Aorta (tissue), 5 donors: ENCODE results near the gene MINDY4. TPM values are rescaled to one million over a fixed set of nuclear protein-coding genes. Genes with fewer than 3 reads are reported as not detected.
A peak's percentile ranks its signal among the peaks of the same experiment; 100 is the strongest.
"Not testable (repeated sequence)": the region's sequence is repeated elsewhere in the genome, so short reads cannot be mapped to it uniquely, and the experiment has no call there.

Experiments
- ATAC-seq: fragments of 200-7000 bp; cut with Tn5 transposase; one replicate; pipeline ENCODE4 v1.9.1; 2022; ENCODE audit warnings: moderate library complexity; ENCODE audit not compliant: low FRiP score
- DNase-seq, 2 donors: peaks; one replicate each; pipeline ENCODE4 v3.0.0-alpha.2; 2020
- H3K27ac ChIP-seq, 2 donors: one replicate each; pipeline ENCODE4 v1.5.1; 2013; ENCODE audit warnings: low read length in 2 of 2, mild to moderate bottlenecking in 2 of 2, moderate library complexity in 2 of 2, control low read depth in 1 of 2, inconsistent platforms in 1 of 2, low read depth in 1 of 2
- H3K27me3 ChIP-seq, 2 donors: one replicate each; pipeline ENCODE4 v1.6.1; 2013; ENCODE audit warnings: control low read depth in 1 of 2, low read length in 1 of 2, mild to moderate bottlenecking in 1 of 2, moderate library complexity in 1 of 2; ENCODE audit not compliant: insufficient read depth in 2 of 2, control insufficient read depth in 1 of 2
- H3K36me3 ChIP-seq, 2 donors: one replicate each; pipeline ENCODE4 v1.6.1; 2013; ENCODE audit warnings: control low read depth in 1 of 2, low read length in 1 of 2, mild to moderate bottlenecking in 1 of 2; ENCODE audit not compliant: insufficient read depth in 2 of 2, control insufficient read depth in 1 of 2
- H3K4me1 ChIP-seq, 2 donors: one replicate each; pipeline ENCODE4 v1.6.1; 2013; ENCODE audit warnings: low read length in 2 of 2, control low read depth in 1 of 2, mild to moderate bottlenecking in 1 of 2, moderate library complexity in 1 of 2; ENCODE audit not compliant: insufficient read depth in 2 of 2, control insufficient read depth in 1 of 2
- H3K4me3 ChIP-seq, 2 donors: one replicate each; pipeline ENCODE4 v1.5.1; 2013; ENCODE audit warnings: low read length in 2 of 2, control low read depth in 1 of 2, mild to moderate bottlenecking in 1 of 2
- H3K9me3 ChIP-seq: one replicate; pipeline ENCODE4 v1.6.1; 2013; ENCODE audit warnings: mild to moderate bottlenecking, low read length; ENCODE audit not compliant: control insufficient read depth
- WGBS, 2 donors: extraction: QIAGEN DNeasy Blood & Tissue Kit; methylation state at CpG; one replicate each; pipeline ENCODE4 v1.1.7; 2013; 5-methylcytosine and 5-hydroxymethylcytosine counted together
- intact Hi-C, 2 donors: fragments of 100-400 bp; cut with DNase I; formaldehyde crosslinking; loops; one replicate each; pipeline versions ENCODE4 v1.14.2 to v1.15.0; 2022
- polyA plus RNA-seq, 2 donors: library from polyadenylated mRNA; stranded (reverse); fragments of 200-250 nt; gene quantifications; one replicate each; pipeline ENCODE4 v1.2.3, GENCODE V29; 2013
- total RNA-seq, 2 donors: library from RNA; stranded (reverse); fragmentation: NEBNext Ultra II Directional; extraction: Animal tissue kit (Norgen Biotek cat#: 25700); gene quantifications; one replicate each; pipeline ENCODE4 v1.2.1, GENCODE V29; 2021
- donor health status: healthy with polysubstance abuse.
- donor health status: Bipolar disorder and iron deficiency.
- donor health status: DM: no; HTN: no; CAD: no.
- donor health status: DM: no; HTN: no; CAD: no.
- donor health status: DM: yes; HTN: yes; CAD: no.

Gene MINDY4
- total and polyA plus RNA-seq, 4 donors = 3.1 to 26.1 (median 21.2) TPM

GRCh38 chr7:30824821-30825720 is 53.9 kb downstream of the MINDY4 start:
- Histone ChIP-seq H3K9me3 (no peaks in the 10 kb centered on the region), H3K27ac (no peak overlapping the region), H3K4me1 (peaks cover 1 to 2% of the 10 kb centered on the region in 2 donors), H3K27me3 (no peaks in the 10 kb centered on the region), H3K4me3 (no peak overlapping the region), H3K36me3 (no peaks in the 10 kb centered on the region)
- DNase-seq (no peak), ATAC-seq (no peak)
- intact Hi-C loops = no loop called here
- WGBS, 2 donors = 42 to 63% methylated on average over 6 of the region's 6 CpGs

GRCh38 chr7:30826181-30826580 is 55.0 kb downstream of the MINDY4 start:
- 58 to 84% methylated on average over 7 of the region's 7 CpGs for WGBS, 2 donors
- no peak overlapping the region for H3K27ac ChIP-seq
- H3K36me3 ChIP-seq = no peaks in the 10 kb centered on the region
- H3K27me3 ChIP-seq = no peaks in the 10 kb centered on the region
- no peaks in the 10 kb centered on the region for H3K9me3 ChIP-seq
- peaks cover 1 to 2% of the 10 kb centered on the region in 2 donors for H3K4me1 ChIP-seq
- no peak for DNase-seq
- no peak overlapping the region for H3K4me3 ChIP-seq
- intact Hi-C loops = no loop called here
- no peak for ATAC-seq

- intact Hi-C loops = no loop called here
These were observed 57.4 kb downstream of the MINDY4 start for GRCh38 chr7:30828591-30828990.

GRCh38 chr7:30829471-30829870 is 58.3 kb downstream of the MINDY4 start:
- Histone ChIP-seq H3K9me3 (no peaks in the 10 kb centered on the region), H3K27ac (no peak overlapping the region), H3K27me3 (no peaks in the 10 kb centered on the region), H3K36me3 (no peaks in the 10 kb centered on the region), H3K4me1 (no peaks in the 10 kb centered on the region), H3K4me3 (no peak overlapping the region)
- DNase-seq (no peak), ATAC-seq (no peak)
- WGBS, 2 donors = 74 to 76% methylated on average over 2 of the region's 2 CpGs
- intact Hi-C loops = no loop called here

More at GRCh38 chr7:30828591-30828990, 57.4 kb downstream of the MINDY4 start:
- 95 to 97% methylated on average over 9 of the region's 9 CpGs for WGBS, 2 donors
- no peak overlapping the region for H3K27ac ChIP-seq
- H3K4me3 ChIP-seq = no peak overlapping the region
- ATAC-seq (no peak), DNase-seq (no peak)
- H3K4me1 ChIP-seq = no peaks in the 10 kb centered on the region
- H3K36me3 ChIP-seq = no peaks in the 10 kb centered on the region
- no peaks in the 10 kb centered on the region for H3K27me3 ChIP-seq
- no peaks in the 10 kb centered on the region for H3K9me3 ChIP-seq

GRCh38 chr7:30831227-30831626 is 60.0 kb downstream of the MINDY4 start:
- no peaks in the 10 kb centered on the region for H3K9me3 ChIP-seq
- no peaks in the 10 kb centered on the region for H3K27me3 ChIP-seq
- no peak for DNase-seq
- H3K36me3 ChIP-seq = no peaks in the 10 kb centered on the region
- no peak for ATAC-seq
- no peak overlapping the region for H3K4me3 ChIP-seq
- H3K27ac ChIP-seq = no peak overlapping the region
- 65 to 70% methylated on average over 2 of the region's 2 CpGs for WGBS, 2 donors
- no peaks in the 10 kb centered on the region for H3K4me1 ChIP-seq
- intact Hi-C loops = no loop called here

GRCh38 chr7:30831936-30832335 is 60.7 kb downstream of the MINDY4 start:
- no peaks in the 10 kb centered on the region for H3K36me3 ChIP-seq
- no peak overlapping the region for H3K27ac ChIP-seq
- H3K9me3 ChIP-seq = no peaks in the 10 kb centered on the region
- no peaks in the 10 kb centered on the region for H3K27me3 ChIP-seq
- no peaks in the 10 kb centered on the region for H3K4me1 ChIP-seq
- intact Hi-C loops = no loop called here
- 10 to 18% methylated on average over 5 of the region's 5 CpGs for WGBS, 2 donors
- no peak for DNase-seq
- ATAC-seq = no peak
- no peak overlapping the region for H3K4me3 ChIP-seq

GRCh38 chr7:30834017-30834674 is 62.9 kb downstream of the MINDY4 start:
- H3K36me3 ChIP-seq, H3K27ac ChIP-seq, H3K27me3 ChIP-seq, ATAC-seq, intact Hi-C loops, H3K4me1 ChIP-seq, H3K9me3 ChIP-seq, H3K4me3 ChIP-seq: not testable (repeated sequence)
- 88 to 97% methylated on average over 6 of the region's 6 CpGs for WGBS, 2 donors
- peak in 1 of 2 donors; percentile 9 for DNase-seq

GRCh38 chr7:30835396-30835915 is 64.2 kb downstream of the MINDY4 start:
- H3K36me3 ChIP-seq = no peaks in the 10 kb centered on the region
- no peaks in the 10 kb centered on the region for H3K27me3 ChIP-seq
- no peaks in the 10 kb centered on the region for H3K9me3 ChIP-seq
- no peaks in the 10 kb centered on the region for H3K4me1 ChIP-seq
- peak in 1 of 2 donors; percentile 29 for DNase-seq
- ATAC-seq = no peak
- no peak overlapping the region for H3K27ac ChIP-seq
- no peak overlapping the region for H3K4me3 ChIP-seq
- 90 to 92% methylated on average over 6 of the region's 6 CpGs for WGBS, 2 donors
- intact Hi-C loops = no loop called here
